GM18511 (cell line): ENCODE data around the gene NRP2.

Experiments used
- ATAC-seq: cut with Tn5 transposase; IDR thresholded peaks from one replicate; pipeline ENCODE4 v1.9.1; 2021; ENCODE audit warnings: mild to moderate bottlenecking, moderate library complexity; ENCODE audit not compliant: unreplicated experiment

The NRP2 gene

DNA sequence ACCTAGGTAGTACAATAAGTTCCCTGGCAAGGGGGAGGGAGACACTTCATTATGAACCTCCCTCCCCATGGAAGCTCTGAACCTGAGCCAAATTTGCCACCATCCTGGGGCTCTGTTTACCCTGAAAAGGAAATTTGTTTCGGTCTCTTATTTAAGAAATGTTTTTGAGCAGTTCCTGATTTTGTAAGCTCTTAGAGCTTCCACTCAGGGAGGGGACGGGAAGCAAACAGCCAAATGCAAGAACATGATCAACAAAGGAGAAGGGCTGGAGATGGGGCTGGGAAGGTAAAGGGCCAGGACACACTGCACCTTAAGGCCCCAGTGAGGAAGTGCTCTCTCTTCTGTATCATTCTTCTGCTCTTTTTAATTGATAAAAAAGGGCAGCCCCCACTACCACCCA, 117.9 kb downstream of the NRP2 start:
- ATAC-seq: no peak

GRCh38 chr2:205800773-205801172, 118.5 kb downstream of the NRP2 start:
- ATAC-seq: no peak

GRCh38 chr2:205802065-205802464, 119.8 kb downstream of the NRP2 start:
- no peak for ATAC-seq

DNA sequence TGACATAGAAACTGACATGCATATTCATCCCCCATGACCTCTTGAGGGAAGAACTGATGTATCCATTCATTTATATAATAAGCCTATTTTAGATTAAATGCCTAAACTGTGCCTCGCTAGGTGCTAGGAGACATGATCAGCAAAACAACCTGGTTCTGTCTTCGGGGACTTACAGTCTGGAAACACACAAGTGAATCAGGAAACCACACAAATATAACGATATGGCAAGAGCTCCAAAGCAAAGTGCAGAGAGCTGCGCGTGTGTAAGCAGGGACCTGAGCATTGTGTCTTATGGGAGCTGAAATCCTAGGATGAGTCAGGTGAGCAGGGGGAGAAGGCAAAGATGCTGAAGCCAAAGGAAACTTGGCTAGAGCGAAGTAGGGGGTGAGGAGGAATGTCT, 120.6 kb downstream of the NRP2 start:
- ATAC-seq: no peak

GRCh38 chr2:205803500-205803899, 121.2 kb downstream of the NRP2 start:
- no peak for ATAC-seq

GRCh38 chr2:205805136-205805535, 122.8 kb downstream of the NRP2 start:
- no peak for ATAC-seq

DNA sequence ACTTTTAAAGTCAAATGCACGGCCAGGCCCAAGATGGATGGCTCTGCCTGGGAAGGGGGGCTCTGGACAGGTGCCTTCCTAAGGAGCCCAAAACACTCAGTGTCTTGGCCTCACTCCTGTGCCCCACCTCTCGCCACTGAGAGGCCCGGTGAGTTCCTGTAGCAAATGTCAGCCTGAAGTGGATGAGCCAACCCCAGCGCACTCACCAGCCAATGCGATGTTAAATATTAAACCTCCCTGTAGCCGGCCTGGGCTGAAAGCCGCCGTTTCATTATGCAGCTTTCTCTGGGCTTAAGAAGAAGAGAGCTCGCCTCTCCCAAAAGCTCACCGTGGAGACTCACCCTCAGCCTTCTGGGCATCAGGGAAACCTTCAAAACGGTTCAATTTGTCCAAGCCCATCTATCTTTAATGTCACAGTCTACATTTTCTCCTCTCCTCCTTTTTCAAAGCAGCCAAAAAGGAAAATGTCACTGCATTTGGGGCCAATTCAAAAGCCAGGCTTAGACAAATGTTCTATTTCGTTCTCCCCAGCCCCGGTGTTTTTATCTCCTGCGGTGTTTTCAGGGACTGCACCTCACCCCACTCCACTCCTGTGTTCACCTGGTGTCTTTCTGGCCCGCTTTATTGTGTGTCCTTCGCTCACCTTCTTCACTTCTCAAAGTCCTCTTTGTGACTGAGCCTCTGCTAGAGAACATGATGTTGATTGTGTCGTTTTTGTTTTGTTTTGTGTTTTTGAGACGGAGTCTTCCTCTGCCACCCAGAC, 124.0 kb downstream of the NRP2 start:
- no peak for ATAC-seq

DNA sequence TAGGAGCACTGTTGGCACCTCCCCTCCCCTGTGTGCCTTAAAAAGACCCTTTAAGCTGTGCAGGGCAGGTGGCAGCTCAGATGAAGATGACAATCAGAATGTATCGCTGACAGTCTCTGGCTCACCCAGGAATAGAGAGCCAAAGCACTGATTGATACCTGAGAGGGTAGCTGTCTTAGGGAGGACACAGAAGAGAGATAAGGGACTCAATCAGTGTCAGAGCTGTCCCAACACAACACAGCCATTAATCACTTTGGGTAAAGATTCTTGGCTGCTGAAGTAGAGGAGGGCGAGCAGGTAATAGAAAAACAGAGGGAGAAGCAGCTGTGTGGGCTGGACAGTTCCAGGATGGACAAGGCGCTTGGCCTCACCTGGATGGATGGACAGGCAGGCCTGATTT, 124.9 kb downstream of the NRP2 start:
- ATAC-seq: no peak

GRCh38 chr2:205807758-205808157, 125.5 kb downstream of the NRP2 start:
- ATAC-seq: no peak

GRCh38 chr2:205808486-205809121, 126.3 kb downstream of the NRP2 start:
- ATAC-seq: no peak

- ATAC-seq: no peak
Observed at GRCh38 chr2:205811387-205811786, 129.1 kb downstream of the NRP2 start.

GRCh38 chr2:205814039-205814364, 131.7 kb downstream of the NRP2 start:
- no peak for ATAC-seq

DNA sequence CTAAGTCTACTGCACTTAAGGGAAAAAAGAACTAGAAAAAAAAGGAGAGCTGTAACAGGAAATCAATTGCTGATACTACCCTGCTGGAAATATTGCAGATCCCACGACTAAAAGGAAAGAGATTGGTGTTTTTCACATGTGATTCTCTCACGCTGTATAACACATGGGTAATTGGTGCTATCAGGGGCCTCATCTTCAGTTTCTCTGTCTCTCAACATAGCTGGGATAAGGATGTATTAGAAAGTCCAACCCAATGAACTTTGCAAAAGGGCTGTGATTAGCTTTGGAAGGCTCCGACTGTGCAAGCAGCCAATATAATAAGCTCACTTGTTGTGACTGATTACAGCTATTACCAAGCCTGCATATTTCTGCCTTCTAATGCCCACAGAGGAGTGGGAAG, 133.4 kb downstream of the NRP2 start:
- ATAC-seq: no peak

GRCh38 chr2:205816268-205816667, 134.0 kb downstream of the NRP2 start:
- no peak for ATAC-seq

DNA sequence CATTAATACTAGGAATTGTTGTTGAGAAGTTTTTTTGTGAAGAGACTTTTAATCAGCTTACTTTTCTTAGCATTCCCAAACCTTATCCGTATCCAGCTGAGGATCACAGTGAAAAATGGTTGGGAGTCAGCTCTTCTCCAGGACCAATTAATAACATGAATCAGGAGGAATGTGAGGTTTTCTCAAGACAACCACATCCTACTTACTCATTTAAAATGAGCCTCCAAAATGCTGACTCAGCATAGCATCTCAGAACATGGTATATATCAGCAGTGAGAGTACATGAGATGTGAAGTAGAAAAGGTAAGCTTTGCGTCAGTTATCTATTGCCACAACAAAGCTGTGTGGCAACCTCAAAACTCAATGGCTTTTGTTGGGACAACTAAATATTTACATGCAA, 140.3 kb downstream of the NRP2 start:
- ATAC-seq: no peak

DNA sequence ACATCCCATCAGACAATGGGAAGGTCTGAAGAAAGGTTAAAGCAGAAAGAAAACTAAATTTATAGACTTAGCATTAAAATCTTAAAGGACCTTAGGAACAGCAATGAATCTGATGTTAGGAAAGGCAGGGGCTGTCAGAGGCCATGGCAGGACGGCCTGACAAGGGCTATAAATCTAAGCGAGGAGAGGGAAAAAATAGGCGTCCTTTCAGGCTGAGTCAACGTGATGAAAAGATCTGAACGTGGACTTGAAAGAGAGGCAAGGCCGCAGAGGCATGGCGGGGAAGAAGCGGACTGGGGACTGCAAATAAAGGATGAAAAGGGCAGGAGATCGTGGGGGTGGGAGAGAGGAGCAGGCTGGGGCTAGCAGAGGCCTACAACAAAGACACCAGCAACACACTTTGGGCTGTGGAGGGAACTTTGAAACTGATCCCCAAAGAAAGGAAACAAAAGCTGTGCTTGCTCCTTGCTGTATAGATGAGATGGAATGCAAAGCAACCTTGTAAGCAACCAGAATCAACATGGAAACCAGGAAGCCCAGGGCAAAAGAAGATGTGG, 145.6 kb downstream of the NRP2 start:
- no peak for ATAC-seq

GRCh38 chr2:205833864-205834263, 151.6 kb downstream of the NRP2 start:
- no peak for ATAC-seq

DNA sequence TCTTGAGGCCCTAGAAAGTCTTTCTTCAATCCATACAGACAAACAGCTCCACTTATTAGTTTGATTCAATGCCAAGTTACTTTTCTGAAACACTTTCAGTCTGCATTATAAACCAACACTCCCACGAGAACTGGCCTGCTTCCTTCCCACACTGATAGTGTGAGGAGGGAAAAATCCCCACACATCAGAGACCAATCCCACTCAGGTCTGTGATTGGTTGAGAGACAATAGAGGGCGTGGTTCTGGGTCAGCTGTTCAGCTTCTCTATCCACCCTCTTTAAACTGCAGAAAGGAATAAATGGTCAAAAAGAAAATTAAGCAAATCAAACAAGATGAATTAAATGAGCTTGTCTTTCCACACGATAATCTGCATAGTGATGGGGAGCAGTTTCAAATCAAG, 152.5 kb downstream of the NRP2 start:
- ATAC-seq: no peak

- no peak for ATAC-seq
Observed at GRCh38 chr2:205835251-205835791, 153.0 kb downstream of the NRP2 start.

- ATAC-seq: no peak
Observed at GRCh38 chr2:205835923-205836322, 153.6 kb downstream of the NRP2 start.

GRCh38 chr2:205836477-205837221, 154.3 kb downstream of the NRP2 start:
- no peak for ATAC-seq

DNA sequence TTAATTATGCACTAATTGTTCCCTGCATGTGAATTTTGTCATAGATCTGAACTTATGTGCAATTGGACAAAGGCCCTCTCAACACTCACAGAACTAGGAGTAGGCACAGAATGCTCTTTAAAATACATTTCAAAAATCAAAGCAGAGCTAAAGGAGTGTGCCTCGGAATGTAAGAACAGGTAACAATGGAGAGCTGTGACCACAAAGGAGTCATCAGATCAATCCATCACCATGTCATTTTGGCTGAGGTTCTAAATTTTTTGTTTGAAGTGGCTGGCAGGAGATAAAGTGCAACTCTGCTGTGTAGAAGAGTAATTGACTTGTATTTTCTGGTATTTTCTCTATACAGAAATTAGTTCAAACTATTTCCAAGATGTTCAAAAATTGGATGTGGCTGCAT, 155.4 kb downstream of the NRP2 start:
- no peak for ATAC-seq
